H1 (cell line): Measurements from ENCODE around the gene USP8. TPM values are rescaled to one million over a fixed set of nuclear protein-coding genes. Genes with fewer than 3 reads are reported as not detected.

Experiments
- CTCF ChIA-PET: fragments of 300-600 bp; sonication (Branson Sonifier 250); formaldehyde crosslinking; loops from one replicate; lab custom pipeline; 2021; ENCODE audit not compliant: partially characterized antibody; lab: Charles Lee
- POLR2A ChIA-PET: fragments of 300-600 bp; sonication (Branson Sonifier 250); formaldehyde crosslinking; loops from one replicate; lab custom pipeline; 2021; ENCODE audit warnings: inconsistent platforms; ENCODE audit not compliant: partially characterized antibody; lab: Charles Lee
- DNase-seq, 2 experiments: peaks; one replicate each; pipeline versions ENCODE4 v3.0.0 to v3.0.0-alpha.2; 2010 to 2022; ENCODE audit warnings: low spot score in 2 of 2, low read depth in 1 of 2, mixed read lengths in 1 of 2
- FAIRE-seq: peaks from 2 replicates; lab custom pipeline; 2011; peaks lifted over from hg19 to GRCh38; lab: Jason Lieb, UNC
- H2AFZ ChIP-seq: 2 replicates; pipeline ENCODE4 v1.8.1; 2012; ENCODE audit warnings: low read length, inconsistent platforms
- H2AK5ac ChIP-seq: 2 replicates; pipeline ENCODE4 v1.6.1; 2013; ENCODE audit warnings: low read depth, low read length
- H2BK120ac ChIP-seq: replicated peaks from 2 replicates; pipeline ENCODE3; 2013; ENCODE audit warnings: low read depth, low read length, inconsistent platforms
- H2BK12ac ChIP-seq: 2 replicates; pipeline ENCODE4 v1.6.1; 2013; ENCODE audit warnings: low read depth, low read length
- H2BK15ac ChIP-seq: 2 replicates; pipeline ENCODE4 v1.6.1; 2013; ENCODE audit warnings: low read length
- H2BK20ac ChIP-seq: 2 replicates; pipeline ENCODE4 v1.6.1; 2013; ENCODE audit warnings: low read length
- H2BK5ac ChIP-seq: 2 replicates; pipeline ENCODE4 v1.6.1; 2013; ENCODE audit warnings: low read depth, low read length
- H3K14ac ChIP-seq: 2 replicates; pipeline ENCODE4 v1.6.1; 2013; ENCODE audit warnings: inconsistent platforms; ENCODE audit not compliant: insufficient read length
- H3K18ac ChIP-seq: 2 replicates; pipeline ENCODE4 v1.6.1; 2013; ENCODE audit warnings: low read length; ENCODE audit errors: extremely low read depth
- H3K23ac ChIP-seq: 2 replicates; pipeline ENCODE4 v1.6.1; 2013; ENCODE audit warnings: inconsistent platforms; ENCODE audit not compliant: insufficient read length
- H3K23me2 ChIP-seq: 2 replicates; pipeline ENCODE4 v1.6.1; 2013; ENCODE audit warnings: low read depth, low read length
- H3K27ac ChIP-seq: 2 replicates; pipeline ENCODE4 v1.6.1; 2011; ENCODE audit warnings: low read depth, low read length, inconsistent platforms
- H3K27me3 ChIP-seq, 4 experiments: replicated peaks in 1 of 4; 1 replicate in 1 of 4; 2 replicates in 3 of 4; pipeline versions ENCODE4 v1.6.1 to v1.8.1; 2011 to 2013; ENCODE audit warnings: low read length in 3 of 4, mild to moderate bottlenecking in 3 of 4, inconsistent platforms in 2 of 4, mixed read lengths in 2 of 4, moderate library complexity in 1 of 4; ENCODE audit not compliant: control insufficient read depth in 3 of 4, insufficient read depth in 3 of 4; ENCODE audit errors: extremely low read depth in 1 of 4
- H3K36me3 ChIP-seq, 4 experiments: 2 replicates each; pipeline versions ENCODE4 v1.6.1 to v1.8.1; 2011 to 2013; ENCODE audit warnings: mild to moderate bottlenecking in 4 of 4, low read length in 3 of 4, moderate library complexity in 2 of 4, control low read depth in 1 of 4, inconsistent platforms in 1 of 4; ENCODE audit not compliant: insufficient read depth in 4 of 4, control insufficient read depth in 2 of 4
- H3K4ac ChIP-seq: replicated peaks from 2 replicates; pipeline ENCODE3; 2013; ENCODE audit warnings: low read length, low read depth, mixed read lengths, inconsistent platforms; ENCODE audit not compliant: insufficient read length
- H3K4me1 ChIP-seq, 4 experiments: replicated peaks in 1 of 4; 1 replicate in 1 of 4; 2 replicates in 3 of 4; pipeline versions ENCODE4 v1.6.1 to v1.8.1; 2011 to 2013; ENCODE audit warnings: low read length in 3 of 4, inconsistent platforms in 2 of 4, mixed read lengths in 1 of 4; ENCODE audit not compliant: insufficient read depth in 4 of 4, control insufficient read depth in 3 of 4
- H3K4me2 ChIP-seq, 2 experiments: 2 replicates each; pipeline versions ENCODE4 v1.6.1 to v1.8.1; 2011 to 2013; ENCODE audit warnings: low read depth in 2 of 2, low read length in 2 of 2, control low read depth in 1 of 2, inconsistent platforms in 1 of 2, mild to moderate bottlenecking in 1 of 2; ENCODE audit not compliant: insufficient read depth in 1 of 2
- H3K4me3 ChIP-seq, 4 experiments: fragments of 200-600, 300-600 bp in 1 of 4; sonication (generic), shearing (Covaris generic), sonication (Bioruptor Twin) in 1 of 4; 2 replicates each; pipeline versions ENCODE4 v1.5.1 to v1.8.1; 2011 to 2016; ENCODE audit warnings: low read length in 4 of 4, low read depth in 3 of 4, control low read depth in 2 of 4, inconsistent platforms in 2 of 4, mild to moderate bottlenecking in 2 of 4, mixed read lengths in 1 of 4, moderate library complexity in 1 of 4; ENCODE audit not compliant: insufficient read depth in 2 of 4; ENCODE audit errors: extremely low read depth in 1 of 4
- H3K56ac ChIP-seq: replicated peaks from 2 replicates; pipeline ENCODE3; 2013; ENCODE audit warnings: low read depth, mild to moderate bottlenecking, mixed read lengths, low read length, inconsistent platforms; ENCODE audit not compliant: insufficient read length
- H3K79me1 ChIP-seq: 2 replicates; pipeline ENCODE4 v1.6.1; 2013; ENCODE audit warnings: low read depth, low read length, control low read depth
- H3K79me2 ChIP-seq, 2 experiments: 2 replicates each; pipeline versions ENCODE4 v1.6.1 to v1.8.1; 2012 to 2013; ENCODE audit warnings: low read length in 2 of 2, mild to moderate bottlenecking in 2 of 2, inconsistent platforms in 1 of 2; ENCODE audit not compliant: insufficient read depth in 2 of 2, control insufficient read depth in 1 of 2
- H3K9ac ChIP-seq, 4 experiments: replicated peaks in 1 of 4; 1 replicate in 1 of 4; 2 replicates in 3 of 4; pipeline versions ENCODE4 v1.6.1 to v1.8.1; 2011 to 2013; ENCODE audit warnings: low read depth in 3 of 4, low read length in 3 of 4, control low read depth in 2 of 4, mild to moderate bottlenecking in 2 of 4, moderate library complexity in 2 of 4, inconsistent platforms in 1 of 4; ENCODE audit errors: extremely low read depth in 1 of 4
- H3K9me3 ChIP-seq, 2 experiments: 2 replicates each; pipeline versions ENCODE4 v1.6.1 to v1.8.1; 2012 to 2013; ENCODE audit warnings: mild to moderate bottlenecking in 2 of 2, moderate library complexity in 2 of 2, control low read depth in 1 of 2, inconsistent platforms in 1 of 2, low read depth in 1 of 2, low read length in 1 of 2, mixed read lengths in 1 of 2; ENCODE audit not compliant: insufficient read depth in 2 of 2
- H4K20me1 ChIP-seq, 2 experiments: replicated peaks in 1 of 2; 2 replicates each; pipeline versions ENCODE3 to v1.8.1; 2011 to 2013; ENCODE audit warnings: inconsistent platforms in 2 of 2, low read length in 2 of 2, mild to moderate bottlenecking in 1 of 2; ENCODE audit not compliant: insufficient read depth in 2 of 2, control insufficient read depth in 1 of 2
- H4K5ac ChIP-seq: 2 replicates; pipeline ENCODE4 v1.6.1; 2013; ENCODE audit warnings: low read length, low read depth, mixed read lengths, inconsistent platforms; ENCODE audit not compliant: insufficient read length
- H4K8ac ChIP-seq: 2 replicates; pipeline ENCODE4 v1.8.0; 2013; ENCODE audit warnings: mild to moderate bottlenecking, moderate library complexity, low read length, inconsistent platforms; ENCODE audit not compliant: insufficient read depth; ENCODE audit errors: extremely low read depth
- H4K91ac ChIP-seq: replicated peaks from 2 replicates; pipeline ENCODE3; 2013; ENCODE audit warnings: low read length, mixed read lengths, inconsistent platforms; ENCODE audit not compliant: insufficient read length
- BCL11A ChIP-seq, 2 experiments: IDR thresholded peaks; one replicate each; pipeline ENCODE4 v1.6.1; 2011; ENCODE audit warnings: low read depth in 2 of 2, low read length in 2 of 2, mild to moderate bottlenecking in 2 of 2
- E2F6 ChIP-seq: IDR thresholded peaks from 2 replicates; pipeline ENCODE4 v1.6.1; 2012; ENCODE audit warnings: inconsistent platforms
- WGBS, 2 experiments: shearing (Covaris generic) in 1 of 2; methylation state at CpG; one replicate each; pipeline versions ENCODE4 v1.1.6 to v1.1.7; 2013 to 2015; ENCODE audit warnings: low lambda C conversion rate in 2 of 2, mixed read lengths in 2 of 2, inconsistent platforms in 1 of 2, low coverage in 1 of 2, missing lambda C conversion rate in 1 of 2; ENCODE audit not compliant: insufficient replicate concordance in 2 of 2, insufficient coverage in 1 of 2, insufficient read length in 1 of 2; ENCODE audit errors: extremely low coverage in 1 of 2, missing lambda C conversion rate in 1 of 2; 5-methylcytosine and 5-hydroxymethylcytosine counted together
- polyA plus RNA-seq, 7 experiments: library from polyadenylated mRNA; depleted of rRNA in 3 of 7; stranded (reverse) in 5 of 7; unstranded in 2 of 7; fragments of >200 nt in 5 of 7; fragments of 200-250 nt in 2 of 7; gene quantifications; 1 replicate in 5 of 7; 2 replicates in 1 of 7; 4 replicates in 1 of 7; pipeline versions ENCODE4 v1.2.1 to v1.2.3, GENCODE V29; 2011 to 2013; ENCODE audit warnings: missing spikeins in 2 of 7, mixed read lengths in 2 of 7
- total RNA-seq: library from RNA; stranded (reverse); fragmentation: NEBNext Ultra II Directional; extraction: Animal tissue kit (Norgen Biotek cat#: 25700); gene quantifications from 2 replicates; pipeline ENCODE4 v1.2.1, GENCODE V29; 2021

The USP8 gene
- total and polyA plus RNA-seq, 2 of the 8 experiments (the other 6 are each of a cell fraction or from before 2014, with no cell fraction given) = 19.9 to 66.2 TPM

- Histone ChIP-seq H3K27me3 (no peaks in the 10 kb centered on the region), H3K56ac (no peak overlapping the region), H3K79me2 (no peaks in the 10 kb centered on the region), H3K9ac (no peak overlapping the region), H3K9me3 (no peaks in the 10 kb centered on the region), H2BK5ac (no peak overlapping the region), H2BK120ac (no peak overlapping the region), H4K5ac (no peak overlapping the region), H4K8ac (no peak overlapping the region), H3K4me1 (no peaks in the 10 kb centered on the region), H3K23ac (no peak overlapping the region), H3K4ac (no peak overlapping the region), H3K4me3 (no peak overlapping the region), H2AK5ac (no peak overlapping the region), H3K79me1 (no peaks in the 10 kb centered on the region), H2BK12ac (no peak overlapping the region), H4K91ac (no peak overlapping the region), H3K23me2 (no peaks in the 10 kb centered on the region), H3K14ac (no peak overlapping the region), H2BK20ac (no peak overlapping the region), H3K4me2 (no peak overlapping the region), H3K27ac (no peak overlapping the region), H2AFZ (no peak overlapping the region), H2BK15ac (no peak overlapping the region), H3K36me3 (no peaks in the 10 kb centered on the region), H4K20me1 (no peaks in the 10 kb centered on the region), H3K18ac (no peak overlapping the region)
- ChIA-PET POLR2A (interaction anchor here (2.7 kb wide), 1 partner anchor 22 kb away, joined by 11 read pairs; the partner anchor contains the start of gene GABPB1), CTCF (no interaction called here)
- DNase-seq = no peak
- WGBS, 2 experiments = 92% methylated on average over 3 of the region's 3 CpGs; no CpG with 5 or more reads in 1 of the 2 experiments
- no peak for FAIRE-seq
- TF ChIP-seq BCL11A (IDR thresholded peaks at IDR 0.05; ENCODE audit: low read depth in 2 of 2, low read length in 2 of 2) (no peak), E2F6 (no peak)
These were observed 46.1 kb upstream of the USP8 start for GRCh38 chr15:50377867-50378751.
